SU-DHL-6 (cell line): ENCODE measurements around the gene FAAP24.
"Not testable (repeated sequence)": the region's sequence is repeated elsewhere in the genome, so short reads cannot be mapped to it uniquely, and the experiment has no call there.

Experiments used
- EZH2phosphoT487 ChIP-seq: fragments of 200-600 bp; sonication (generic), shearing (Covaris generic); conservative IDR thresholded peaks from 2 replicates; pipeline ENCODE4 v1.6.1; 2018; ENCODE audit warnings: mild to moderate bottlenecking, antibody characterized with exemption, low read length, moderate library complexity, mixed read lengths
- TF ChIP-seq, protein P1 (sequence below): fragments of 200-600 bp; sonication (generic); IDR thresholded peaks from one replicate; pipeline ENCODE4 v1.5.1; 2017; ENCODE audit warnings: antibody characterized with exemption, mild to moderate bottlenecking, low read length, moderate library complexity; ENCODE audit not compliant: insufficient read depth, poor library complexity, severe bottlenecking

DNA sequence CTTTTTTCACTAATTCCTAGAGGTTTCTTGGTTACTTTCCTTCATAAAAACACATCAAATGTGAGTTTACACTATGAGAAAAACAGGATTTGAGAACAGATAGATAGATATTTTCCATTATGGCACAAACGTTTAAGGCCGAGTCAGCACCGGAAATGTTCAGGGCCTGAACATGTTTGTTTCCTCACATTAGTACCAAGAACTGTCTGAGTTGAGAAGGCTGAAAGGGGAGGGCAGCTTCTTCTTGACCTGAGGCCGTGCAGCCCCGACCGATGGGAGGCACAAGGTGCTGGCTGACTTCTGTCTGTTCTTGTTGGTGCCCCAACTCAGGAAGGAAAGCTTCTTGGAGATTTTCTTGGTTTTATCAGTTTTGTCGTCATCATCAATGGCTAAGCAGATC lies 7.8 kb downstream of the FAAP24 start:
- TF ChIP-seq, protein P1, sequence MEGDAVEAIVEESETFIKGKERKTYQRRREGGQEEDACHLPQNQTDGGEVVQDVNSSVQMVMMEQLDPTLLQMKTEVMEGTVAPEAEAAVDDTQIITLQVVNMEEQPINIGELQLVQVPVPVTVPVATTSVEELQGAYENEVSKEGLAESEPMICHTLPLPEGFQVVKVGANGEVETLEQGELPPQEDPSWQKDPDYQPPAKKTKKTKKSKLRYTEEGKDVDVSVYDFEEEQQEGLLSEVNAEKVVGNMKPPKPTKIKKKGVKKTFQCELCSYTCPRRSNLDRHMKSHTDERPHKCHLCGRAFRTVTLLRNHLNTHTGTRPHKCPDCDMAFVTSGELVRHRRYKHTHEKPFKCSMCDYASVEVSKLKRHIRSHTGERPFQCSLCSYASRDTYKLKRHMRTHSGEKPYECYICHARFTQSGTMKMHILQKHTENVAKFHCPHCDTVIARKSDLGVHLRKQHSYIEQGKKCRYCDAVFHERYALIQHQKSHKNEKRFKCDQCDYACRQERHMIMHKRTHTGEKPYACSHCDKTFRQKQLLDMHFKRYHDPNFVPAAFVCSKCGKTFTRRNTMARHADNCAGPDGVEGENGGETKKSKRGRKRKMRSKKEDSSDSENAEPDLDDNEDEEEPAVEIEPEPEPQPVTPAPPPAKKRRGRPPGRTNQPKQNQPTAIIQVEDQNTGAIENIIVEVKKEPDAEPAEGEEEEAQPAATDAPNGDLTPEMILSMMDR: not testable (repeated sequence)
- not testable (repeated sequence) for TF ChIP-seq EZH2phosphoT487
